Caki2 (cell line): Measurements from ENCODE around the gene NADK. TPM values are rescaled to one million over a fixed set of nuclear protein-coding genes. Genes with fewer than 3 reads are reported as not detected.
"Not testable (repeated sequence)": the region's sequence is repeated elsewhere in the genome, so short reads cannot be mapped to it uniquely, and the experiment has no call there.

Experiments used
- DNase-seq: peaks from one replicate; pipeline ENCODE4 v3.0.0-alpha.2; 2015; ENCODE audit warnings: low read depth
- in situ Hi-C: cut with HindIII; loops from 2 replicates; pipeline ENCODE4 v1.10.0; 2016; ENCODE audit warnings: low sequenced_read_pairs, low pct_unique_long_range_greater_than_20kb, mixed read lengths
- total RNA-seq: library from RNA; depleted of rRNA; stranded (reverse); fragments of >200 nt; shearing (Covaris generic); gene quantifications from 2 replicates; pipeline ENCODE4 v1.2.3, GENCODE V29; 2014; ENCODE audit warnings: low replicate concordance

Gene NADK
- total RNA-seq, 1 experiment from 2014 or later, result 82.9 TPM

GRCh38 chr1:1756661-1757421 is 21.4 kb downstream of the NADK start:
- in situ Hi-C loops, result no loop called here
- DNase-seq, result no peak

- in situ Hi-C loops, result no loop called here
- DNase-seq, result no peak
These were observed 22.4 kb downstream of the NADK start for GRCh38 chr1:1755852-1756251.

- in situ Hi-C loops, result no loop called here
- DNase-seq, result no peak
These were observed 22.8 kb downstream of the NADK start for GRCh38 chr1:1755426-1755825.

GRCh38 chr1:1754051-1754815 is 24.0 kb downstream of the NADK start:
- no peak for DNase-seq
- in situ Hi-C loops, result no loop called here

GRCh38 chr1:1753607-1754005 is 24.7 kb downstream of the NADK start:
- in situ Hi-C loops, result no loop called here
- no peak for DNase-seq

GRCh38 chr1:1752636-1753606 is 25.3 kb downstream of the NADK start:
- no peak for DNase-seq
- in situ Hi-C loops, result no loop called here

GRCh38 chr1:1752190-1752589 is 26.1 kb downstream of the NADK start:
- in situ Hi-C loops, result no loop called here
- no peak for DNase-seq

- DNase-seq, in situ Hi-C loops: not testable (repeated sequence)
These were observed 28.3 kb downstream of the NADK start for GRCh38 chr1:1749941-1750340.

GRCh38 chr1:1748686-1749321 is 29.5 kb downstream of the NADK start:
- in situ Hi-C loops, result no loop called here

GRCh38 chr1:1746566-1746909 is 31.7 kb downstream of the NADK start:
- in situ Hi-C loops, DNase-seq: not testable (repeated sequence)

More at GRCh38 chr1:1748686-1749321, 29.5 kb downstream of the NADK start:
- no peak for DNase-seq

- DNase-seq, result peak; percentile 89
- in situ Hi-C loops, result not testable (repeated sequence)
These were observed 32.4 kb downstream of the NADK start for GRCh38 chr1:1745651-1746565.

GRCh38 chr1:1742529-1742928 is 35.7 kb downstream of the NADK start:
- in situ Hi-C loops, result not testable (repeated sequence)

GRCh38 chr1:1741013-1741412 is 37.3 kb downstream of the NADK start:
- DNase-seq, result peak; percentile 82
- in situ Hi-C loops, result not testable (repeated sequence)

More at GRCh38 chr1:1742529-1742928, 35.7 kb downstream of the NADK start:
- DNase-seq, result not testable (repeated sequence)

GRCh38 chr1:1738799-1739337 is 39.4 kb downstream of the NADK start:
- DNase-seq, in situ Hi-C loops: not testable (repeated sequence)

GRCh38 chr1:1737675-1738590 is 40.3 kb downstream of the NADK start:
- in situ Hi-C loops, DNase-seq: not testable (repeated sequence)

- DNase-seq, result no peak
These were observed 45.9 kb downstream of the NADK start for GRCh38 chr1:1732381-1732780.

More at GRCh38 chr1:1732381-1732780, 45.9 kb downstream of the NADK start:
- in situ Hi-C loops, result no loop called here
